ENCODE data around the gene ZNF638.
"Not testable (repeated sequence)": the region's sequence is repeated elsewhere in the genome, so short reads cannot be mapped to it uniquely, and the experiment has no call there.

Gene ZNF638, protein sequence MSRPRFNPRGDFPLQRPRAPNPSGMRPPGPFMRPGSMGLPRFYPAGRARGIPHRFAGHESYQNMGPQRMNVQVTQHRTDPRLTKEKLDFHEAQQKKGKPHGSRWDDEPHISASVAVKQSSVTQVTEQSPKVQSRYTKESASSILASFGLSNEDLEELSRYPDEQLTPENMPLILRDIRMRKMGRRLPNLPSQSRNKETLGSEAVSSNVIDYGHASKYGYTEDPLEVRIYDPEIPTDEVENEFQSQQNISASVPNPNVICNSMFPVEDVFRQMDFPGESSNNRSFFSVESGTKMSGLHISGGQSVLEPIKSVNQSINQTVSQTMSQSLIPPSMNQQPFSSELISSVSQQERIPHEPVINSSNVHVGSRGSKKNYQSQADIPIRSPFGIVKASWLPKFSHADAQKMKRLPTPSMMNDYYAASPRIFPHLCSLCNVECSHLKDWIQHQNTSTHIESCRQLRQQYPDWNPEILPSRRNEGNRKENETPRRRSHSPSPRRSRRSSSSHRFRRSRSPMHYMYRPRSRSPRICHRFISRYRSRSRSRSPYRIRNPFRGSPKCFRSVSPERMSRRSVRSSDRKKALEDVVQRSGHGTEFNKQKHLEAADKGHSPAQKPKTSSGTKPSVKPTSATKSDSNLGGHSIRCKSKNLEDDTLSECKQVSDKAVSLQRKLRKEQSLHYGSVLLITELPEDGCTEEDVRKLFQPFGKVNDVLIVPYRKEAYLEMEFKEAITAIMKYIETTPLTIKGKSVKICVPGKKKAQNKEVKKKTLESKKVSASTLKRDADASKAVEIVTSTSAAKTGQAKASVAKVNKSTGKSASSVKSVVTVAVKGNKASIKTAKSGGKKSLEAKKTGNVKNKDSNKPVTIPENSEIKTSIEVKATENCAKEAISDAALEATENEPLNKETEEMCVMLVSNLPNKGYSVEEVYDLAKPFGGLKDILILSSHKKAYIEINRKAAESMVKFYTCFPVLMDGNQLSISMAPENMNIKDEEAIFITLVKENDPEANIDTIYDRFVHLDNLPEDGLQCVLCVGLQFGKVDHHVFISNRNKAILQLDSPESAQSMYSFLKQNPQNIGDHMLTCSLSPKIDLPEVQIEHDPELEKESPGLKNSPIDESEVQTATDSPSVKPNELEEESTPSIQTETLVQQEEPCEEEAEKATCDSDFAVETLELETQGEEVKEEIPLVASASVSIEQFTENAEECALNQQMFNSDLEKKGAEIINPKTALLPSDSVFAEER (N-terminal part only)

DNA sequence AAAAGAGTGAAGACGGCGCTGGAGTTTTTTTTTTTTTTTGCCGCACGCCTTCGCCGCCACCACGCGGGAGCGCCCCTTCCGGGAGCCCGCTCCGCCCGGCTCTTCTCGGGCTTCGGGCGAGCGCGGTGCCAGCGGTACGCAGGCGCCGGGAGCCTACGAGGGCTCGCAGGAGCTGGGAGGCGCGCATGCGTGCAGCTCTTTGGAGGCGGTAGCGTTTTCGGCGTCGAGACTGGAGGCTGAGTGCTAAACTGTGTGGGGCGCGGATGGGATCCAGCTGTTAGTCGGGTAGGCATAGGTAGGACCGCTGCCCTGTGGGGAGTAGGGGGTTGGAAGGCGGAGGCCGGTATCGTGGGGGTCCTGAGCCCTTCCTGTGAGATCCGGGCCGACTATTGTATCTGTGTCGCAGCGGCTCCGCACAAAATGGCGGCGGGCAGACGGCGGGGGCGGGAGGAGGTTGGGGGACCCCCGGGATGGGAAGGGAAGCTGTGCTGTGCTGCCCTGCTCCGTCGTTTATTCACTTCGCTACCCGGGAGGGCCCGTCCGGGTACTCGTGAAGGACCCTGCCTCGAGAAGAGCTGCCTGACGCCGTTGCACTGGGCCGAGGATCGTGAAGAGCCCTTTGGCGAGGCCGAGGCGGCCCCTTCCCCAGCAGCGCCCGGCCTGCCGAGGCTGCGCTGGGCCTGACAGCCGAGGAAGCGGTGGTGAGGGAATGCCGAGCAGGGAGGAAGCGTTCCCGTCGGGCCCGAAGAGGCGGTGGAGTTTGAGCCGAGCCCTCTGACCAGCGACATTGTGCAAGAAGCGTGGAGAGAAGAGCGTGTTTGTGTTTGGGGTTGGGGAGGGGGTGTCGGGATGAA, at the start of gene ZNF638:
ZNF638 (plus strand) TSS at position 202 of the 854 bp plus-strand sequence. CDS start 17,173 bp downstream, outside the sequence.
- peak; percentile 98 for DNase-seq (ENCODE audit: low read depth, low spot score)

DNA sequence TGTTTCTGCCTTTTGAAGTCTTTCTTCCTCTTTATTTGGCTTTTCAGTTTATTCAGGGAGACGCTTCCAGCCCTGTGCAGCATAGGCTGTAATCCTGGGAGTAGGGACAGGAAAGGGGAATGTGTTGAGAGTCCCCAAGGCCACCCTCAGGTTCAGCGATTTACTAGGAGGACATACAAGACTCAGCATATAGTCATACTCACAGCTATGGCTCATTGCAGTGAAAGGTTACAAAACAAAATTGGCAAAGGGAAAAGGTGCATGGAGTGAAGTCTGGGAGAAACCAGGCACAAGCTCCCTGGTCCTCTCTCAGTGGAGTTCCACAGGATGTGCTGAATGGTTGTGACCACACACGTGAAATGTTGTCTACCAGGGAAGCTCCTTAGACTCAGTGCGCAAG, 49.6 kb upstream of the ZNF638 start:
- no peak for DNase-seq (ENCODE audit: low read depth, low spot score)

DNA sequence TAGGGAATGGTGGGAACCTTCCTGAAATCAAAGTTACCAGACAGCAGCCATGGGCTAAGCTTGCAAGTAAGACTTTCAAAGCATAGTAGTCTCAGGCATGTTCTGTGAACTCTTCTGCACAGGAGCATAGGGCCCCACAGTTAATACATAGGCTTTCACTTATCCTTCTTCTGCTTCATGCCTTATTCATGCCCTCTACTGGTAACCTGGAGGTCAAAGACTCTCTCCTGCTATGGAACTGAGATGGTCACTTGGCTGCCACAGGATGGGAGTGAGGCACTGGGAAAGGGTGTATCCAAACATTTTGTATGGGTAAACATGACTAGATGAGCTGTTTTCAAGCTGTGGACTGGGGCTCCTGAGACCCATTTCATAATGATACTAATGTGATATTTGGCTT, 49.1 kb upstream of the ZNF638 start:
- peak; percentile 4 for DNase-seq (ENCODE audit: low read depth, low spot score)

DNA sequence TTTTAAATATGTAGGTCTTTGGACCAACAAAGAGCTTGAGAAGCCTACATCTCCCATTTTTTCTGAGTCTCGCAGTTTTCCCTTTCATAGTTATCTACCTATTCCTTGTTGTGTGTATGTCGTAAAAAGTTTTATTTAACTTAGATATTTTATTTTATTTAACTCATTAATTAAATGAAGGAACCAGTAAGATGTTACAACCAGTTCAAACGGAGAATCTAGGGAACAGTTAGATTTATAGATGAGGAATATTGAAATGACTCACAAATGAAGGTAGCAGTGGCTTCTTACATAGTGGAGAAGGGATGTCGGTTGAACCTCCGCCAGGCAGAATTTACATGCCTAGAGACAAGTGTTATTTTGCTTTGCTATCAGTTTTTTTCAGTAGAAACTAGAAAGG, 48.5 kb upstream of the ZNF638 start:
- DNase-seq (ENCODE audit: low read depth, low spot score) = no peak

DNA sequence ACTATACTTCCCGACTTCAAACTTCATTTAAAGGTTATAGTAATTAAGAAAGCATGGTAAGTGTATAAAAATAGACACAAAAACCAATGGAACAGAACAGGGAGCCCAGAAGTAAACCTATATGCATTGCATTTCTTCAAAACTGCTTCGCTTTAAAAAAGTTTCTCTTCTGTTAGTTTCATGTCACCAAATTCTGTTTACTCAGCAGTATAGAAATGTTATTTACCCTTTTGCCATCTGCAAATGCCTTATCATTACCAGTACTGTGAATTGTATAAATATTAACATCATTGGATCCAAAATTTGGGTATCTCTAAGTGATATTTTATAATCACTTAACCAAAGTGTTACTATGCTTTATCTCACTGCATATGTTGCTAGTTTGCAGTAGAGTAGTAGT, 45.9 kb upstream of the ZNF638 start:
- no peak for DNase-seq (ENCODE audit: low read depth, low spot score)

DNA sequence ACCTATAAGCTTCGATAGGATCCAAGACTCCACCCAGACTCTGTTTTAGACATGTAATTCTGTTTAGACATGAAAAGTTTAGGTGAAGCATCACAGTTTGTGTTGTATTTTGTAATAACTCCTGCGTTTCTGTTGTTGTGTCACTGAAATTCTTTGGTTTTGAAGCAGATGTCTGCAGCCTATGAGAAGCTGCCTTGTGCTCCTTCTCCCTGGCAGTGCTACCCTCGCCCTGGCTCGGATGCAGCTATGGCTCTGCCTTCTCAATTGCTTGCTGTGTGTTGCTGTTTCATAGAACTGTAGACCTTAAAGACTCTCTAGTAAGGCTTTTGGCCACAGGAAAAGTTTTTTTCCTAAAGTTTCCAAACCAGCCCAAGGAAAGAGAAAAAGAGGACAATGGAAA, 40.2 kb upstream of the ZNF638 start:
- DNase-seq (ENCODE audit: low read depth, low spot score) = no peak

DNA sequence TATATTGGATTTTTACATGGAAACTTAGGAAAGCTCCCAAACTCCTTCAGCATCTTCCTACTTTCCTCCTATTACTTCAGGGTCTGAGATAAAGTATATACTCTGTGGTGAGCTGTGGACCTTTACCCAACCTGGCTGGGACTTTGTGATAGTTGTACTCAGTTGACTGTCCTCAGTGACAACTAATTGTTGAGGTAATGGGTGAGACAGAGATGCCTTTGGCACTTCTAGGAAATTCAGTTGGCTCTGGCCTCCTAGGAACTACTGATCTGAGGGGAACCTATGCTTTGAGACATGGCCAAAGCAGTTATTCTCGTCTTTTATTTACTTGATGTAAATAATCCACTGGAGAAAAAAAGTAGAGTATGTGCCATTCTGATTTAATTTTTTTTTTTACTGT, 39.4 kb upstream of the ZNF638 start:
- no peak for DNase-seq (ENCODE audit: low read depth, low spot score)

DNA sequence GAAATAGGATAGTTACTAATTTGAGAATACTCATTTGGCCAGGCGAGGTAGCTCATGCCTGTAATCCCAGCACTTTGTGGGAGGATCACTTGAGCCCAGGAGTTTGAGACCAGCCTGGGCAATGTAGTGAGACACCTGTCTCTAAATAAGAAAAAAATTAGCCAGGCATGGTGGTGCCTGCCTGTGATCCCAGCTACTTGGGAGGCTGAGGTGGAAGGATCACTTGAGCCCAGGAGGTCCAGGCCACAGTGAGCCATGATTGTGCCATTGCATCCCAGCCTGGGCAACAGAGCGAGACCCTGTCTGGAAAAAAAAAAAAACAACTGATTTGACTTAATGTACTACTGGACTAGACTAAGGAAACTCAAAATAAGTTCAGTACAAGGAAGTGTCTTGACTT, 32.7 kb upstream of the ZNF638 start:
- DNase-seq (ENCODE audit: low read depth, low spot score) = no peak

DNA sequence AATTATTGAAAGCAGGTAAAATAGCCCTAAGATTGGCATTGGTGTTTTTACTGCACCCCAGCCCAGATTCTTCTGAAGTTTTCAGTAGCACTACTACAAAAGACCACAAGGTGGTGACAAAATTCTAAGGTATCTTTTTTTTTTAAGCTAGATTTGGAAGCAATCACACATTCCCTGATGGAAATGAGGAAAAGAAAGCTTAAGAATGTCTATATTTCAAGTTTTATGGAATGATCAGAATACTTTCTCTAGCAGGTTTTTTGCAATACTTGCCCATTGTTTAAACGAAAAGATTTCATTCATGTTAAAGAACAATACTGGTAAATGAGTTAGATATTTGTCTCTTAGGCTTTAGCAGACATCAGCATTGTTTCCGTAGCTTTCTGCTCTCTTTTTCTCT, 32.1 kb upstream of the ZNF638 start:
- DNase-seq (ENCODE audit: low read depth, low spot score) = peak; percentile 11

DNA sequence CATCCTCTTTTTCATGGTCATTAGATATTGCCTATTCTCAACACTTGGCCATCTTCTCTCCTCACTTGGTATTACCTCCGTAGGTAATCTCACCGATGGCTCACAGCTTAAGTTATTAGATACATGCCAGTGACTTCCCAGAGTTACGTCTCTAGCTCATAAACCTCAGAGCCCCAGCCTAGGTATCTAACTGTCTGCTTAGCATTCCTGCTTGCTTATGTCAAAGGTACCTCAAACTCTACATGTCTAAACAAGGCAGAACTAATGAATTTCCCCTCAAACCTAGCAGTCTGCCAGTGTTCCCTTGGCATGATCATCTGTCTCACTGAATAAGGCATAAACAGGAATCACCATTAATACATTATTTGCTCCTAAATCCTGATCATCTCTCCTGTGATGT, 27.7 kb upstream of the ZNF638 start:
- DNase-seq (ENCODE audit: low read depth, low spot score) = no peak

DNA sequence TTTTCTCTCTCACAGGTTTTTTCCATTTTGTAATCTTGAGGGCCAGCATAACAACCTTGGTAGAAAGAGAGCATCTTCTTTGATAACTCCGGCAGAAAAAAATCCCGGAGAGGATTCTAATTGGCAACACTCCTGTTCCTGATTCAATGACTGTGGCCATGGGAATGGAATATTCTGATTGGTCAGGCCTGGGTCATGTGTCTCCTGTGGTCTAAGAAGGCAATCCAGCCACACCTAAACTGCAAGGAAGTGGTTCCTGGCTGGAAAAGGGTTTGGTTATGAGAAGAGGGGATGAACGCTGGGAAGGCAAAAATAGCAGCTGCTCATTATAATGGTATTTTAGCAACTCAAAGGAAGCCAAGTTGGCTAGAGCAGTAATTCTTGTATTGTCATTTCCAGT, 24.8 kb upstream of the ZNF638 start:
- DNase-seq (ENCODE audit: low read depth, low spot score) = no peak

DNA sequence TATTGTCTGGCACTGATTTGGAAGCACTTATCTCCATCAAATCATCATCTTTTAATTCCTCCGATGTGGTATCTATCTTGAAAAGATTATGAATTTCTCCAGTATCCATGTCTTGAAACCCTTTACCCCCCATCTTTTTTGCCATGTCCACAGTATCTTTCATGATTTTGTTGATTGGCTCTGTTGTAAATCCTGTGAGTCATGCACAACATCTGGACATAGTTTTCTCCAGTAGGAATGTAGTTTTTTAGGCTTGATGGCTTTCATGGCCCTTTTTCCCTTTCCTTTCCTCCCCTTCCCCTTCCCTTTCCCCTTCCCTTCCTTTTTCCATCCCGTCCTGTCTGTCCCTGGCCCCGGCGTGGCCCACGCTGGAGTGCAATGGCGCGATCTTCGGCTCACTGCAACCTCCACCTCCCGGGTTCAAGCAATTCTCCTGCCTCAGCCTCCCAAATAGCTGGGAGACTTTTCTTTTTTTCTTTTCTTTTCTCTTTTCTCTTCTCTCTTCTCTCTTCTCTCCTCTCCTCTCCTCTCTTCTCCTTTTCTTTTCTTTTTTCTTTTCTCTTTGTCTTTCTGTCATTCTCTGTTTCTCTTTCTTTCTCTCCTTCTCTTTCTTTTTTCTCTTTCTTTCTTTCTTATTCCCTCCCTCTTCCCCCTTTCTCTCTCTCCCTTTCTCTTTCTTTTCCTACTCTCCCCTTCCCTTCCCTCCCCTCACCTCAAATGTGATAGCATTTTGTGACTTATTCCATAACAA, 18.4 kb upstream of the ZNF638 start:
- DNase-seq (ENCODE audit: low read depth, low spot score) = no peak

DNA sequence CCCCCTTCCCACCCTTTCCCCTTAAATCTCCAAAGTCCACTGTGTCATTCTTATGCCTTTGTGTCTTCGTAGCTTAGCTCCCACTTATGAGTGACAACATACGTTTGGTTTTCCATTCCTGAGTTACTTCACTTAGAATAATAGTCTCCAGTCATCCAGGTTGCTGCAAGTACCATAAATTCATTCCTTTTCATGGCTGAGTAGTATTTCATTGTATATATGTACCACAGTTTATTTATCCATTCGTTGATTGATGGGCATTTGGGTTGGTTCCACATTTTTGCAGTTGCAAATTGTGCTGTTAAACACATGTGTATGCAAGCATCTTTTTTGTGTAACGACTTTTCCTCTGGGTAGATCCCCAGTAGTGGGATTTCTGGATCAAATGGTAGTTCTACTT, 14.5 kb upstream of the ZNF638 start:
- no peak for DNase-seq (ENCODE audit: low read depth, low spot score)

DNA sequence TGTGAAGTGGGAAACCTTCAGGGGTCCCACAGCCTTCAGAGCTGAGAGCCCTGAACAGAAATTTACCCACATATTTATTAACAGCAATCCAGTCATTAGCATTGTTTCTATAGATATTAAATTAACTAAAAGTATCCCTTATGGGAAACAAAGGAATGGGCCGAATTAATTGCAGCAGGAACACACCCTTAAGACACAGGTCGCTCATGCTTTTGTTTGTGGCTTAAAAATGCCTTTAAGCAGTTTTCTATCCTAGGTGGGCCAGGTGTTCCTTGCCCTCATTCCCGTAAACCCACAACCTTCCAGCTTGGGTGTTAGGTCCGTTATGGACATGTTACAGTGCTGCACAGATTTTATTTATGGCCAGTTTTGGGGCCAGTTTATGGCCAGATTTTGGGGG, 13.7 kb upstream of the ZNF638 start:
- not testable (repeated sequence) for DNase-seq (ENCODE audit: low read depth, low spot score)

DNA sequence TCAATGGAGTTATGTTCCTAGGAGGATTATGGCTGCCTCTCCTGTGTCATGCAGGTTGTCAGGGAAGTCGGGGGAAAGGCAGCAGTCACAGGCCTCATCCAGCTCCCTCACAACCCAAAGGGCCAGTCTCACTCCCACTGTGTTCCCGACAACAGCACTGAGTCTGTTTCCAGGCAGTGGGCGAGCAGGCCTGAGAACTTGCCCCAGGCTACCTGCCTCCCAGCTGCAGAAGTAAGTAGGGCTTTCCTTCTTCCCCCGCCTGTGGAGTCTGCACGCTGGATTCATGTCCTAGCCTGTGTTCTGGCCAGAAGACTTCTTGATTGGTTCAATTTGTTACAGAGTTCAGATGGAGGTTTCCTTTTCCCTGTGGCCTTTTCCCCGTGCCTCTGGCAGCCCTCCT, 8.2 kb upstream of the ZNF638 start:
- peak; percentile 30 for DNase-seq (ENCODE audit: low read depth, low spot score)

DNA sequence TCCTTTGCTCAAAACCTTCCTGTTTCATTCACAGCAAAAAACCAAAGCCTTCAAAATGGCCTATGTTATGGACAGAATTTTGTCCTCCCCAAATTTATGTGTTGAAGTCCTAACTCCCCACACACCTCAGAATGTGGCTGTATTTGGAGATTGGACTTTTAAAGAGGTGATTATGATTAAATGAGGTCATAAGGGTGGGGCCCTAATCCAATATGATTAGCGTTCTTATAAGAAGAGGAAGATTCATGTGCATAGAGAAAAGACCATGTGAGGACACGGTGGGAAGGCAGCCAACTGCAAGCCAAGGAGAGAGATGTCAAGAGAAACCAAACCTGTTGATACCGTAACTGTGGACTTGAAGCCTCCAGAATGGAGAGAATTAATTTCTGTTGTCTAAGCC, 4.6 kb upstream of the ZNF638 start:
- DNase-seq (ENCODE audit: low read depth, low spot score) = no peak

DNA sequence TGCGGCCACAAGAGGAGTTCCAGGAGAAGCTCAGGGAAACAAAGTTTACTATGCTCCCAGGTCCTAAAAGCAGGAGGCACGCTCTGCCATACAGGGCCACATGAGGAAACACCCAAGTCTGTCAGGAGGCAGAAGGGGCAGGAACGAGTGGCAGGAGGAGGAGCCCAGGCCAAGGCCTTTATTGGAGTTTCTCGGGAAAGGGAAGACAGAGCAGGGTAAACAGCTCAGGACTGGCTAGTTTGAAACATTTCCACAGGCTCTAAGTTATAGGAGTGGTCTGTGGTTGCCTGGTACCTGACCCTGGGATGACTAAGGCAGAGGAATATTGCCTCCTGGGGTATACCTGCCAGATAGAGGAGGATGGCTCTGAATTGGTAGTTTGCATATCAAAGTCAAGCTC, 3.7 kb upstream of the ZNF638 start:
- peak; percentile 27 for DNase-seq (ENCODE audit: low read depth, low spot score)

DNA sequence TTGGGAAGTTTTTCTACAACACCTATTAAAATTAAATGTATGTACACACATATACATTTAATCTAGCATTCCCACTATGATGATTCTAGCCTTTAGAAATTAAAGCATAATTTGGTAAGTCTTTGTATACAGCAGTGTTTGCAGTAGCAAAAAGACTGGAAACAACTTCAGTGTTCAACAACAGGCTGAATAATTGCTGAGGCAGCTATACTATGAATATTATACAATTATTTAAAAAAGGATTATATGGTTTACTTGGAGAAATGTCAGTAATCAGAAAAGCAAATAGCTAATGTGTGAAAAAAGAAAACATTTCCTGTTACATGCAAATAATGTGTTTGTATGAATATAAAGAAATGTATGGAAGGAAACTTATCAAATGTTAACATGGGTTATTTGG, 1.4 kb upstream of the ZNF638 start:
- DNase-seq (ENCODE audit: low read depth, low spot score) = no peak

DNA sequence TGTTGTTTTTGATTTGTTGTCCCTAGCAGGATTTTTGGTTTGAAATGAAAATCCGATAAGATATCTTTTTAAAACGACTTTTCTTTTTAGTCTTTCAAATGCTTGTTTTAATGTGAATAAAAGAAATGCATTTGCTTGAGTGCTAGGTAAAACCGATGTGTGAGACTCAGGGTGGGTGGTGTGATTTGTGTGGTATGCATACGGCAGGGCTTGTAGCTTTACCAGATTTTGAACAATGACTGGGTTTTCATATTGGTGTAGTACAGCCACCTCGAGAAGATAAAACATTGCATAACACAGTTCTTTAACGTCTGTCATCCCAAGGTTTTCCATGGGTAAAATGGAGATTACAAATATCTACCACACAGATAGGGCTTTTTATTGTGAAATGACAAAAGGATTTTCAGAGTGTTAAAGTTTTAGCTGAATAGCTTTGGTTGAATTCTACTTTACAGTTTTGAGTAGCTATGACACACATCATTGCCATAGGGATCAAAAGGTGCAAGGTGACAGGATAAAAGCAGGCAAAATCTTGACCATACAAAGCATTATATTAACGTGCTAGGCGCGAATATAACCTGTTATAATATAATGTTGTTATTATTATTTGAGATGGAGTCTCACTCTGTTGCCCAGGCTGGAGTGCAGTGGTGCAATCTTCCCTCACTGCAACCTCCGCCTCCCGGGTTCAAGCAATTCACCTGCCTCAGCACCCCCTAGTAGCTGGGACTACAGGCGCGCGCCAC, 824 bp upstream of the ZNF638 start:
- DNase-seq (ENCODE audit: low read depth, low spot score) = no peak

DNA sequence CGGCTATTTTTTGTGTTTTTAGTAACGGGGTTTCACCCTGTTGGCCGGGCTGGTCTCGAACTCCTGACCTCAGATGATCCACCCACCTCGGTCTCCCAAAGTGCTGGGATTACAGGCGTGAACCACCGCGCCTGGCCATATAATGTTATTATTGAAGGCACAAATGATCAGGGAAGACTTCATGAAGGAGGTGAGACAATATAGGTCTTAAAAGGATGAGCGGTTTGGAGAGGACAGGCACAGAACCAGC, 326 bp upstream of the ZNF638 start:
- DNase-seq (ENCODE audit: low read depth, low spot score) = not testable (repeated sequence)

All from ELF-1 (cell line).